ENCODE results near the gene PLEKHB2. TPM values are rescaled to one million over a fixed set of nuclear protein-coding genes. Genes with fewer than 3 reads are reported as not detected.

The PLEKHB2 gene
- total and polyA plus RNA-seq, 10 of the 15 experiments (the other 5 are each of a cell fraction or from before 2014, with no cell fraction given) = 12.3 to 55.6 (median 26.2) TPM

DNA sequence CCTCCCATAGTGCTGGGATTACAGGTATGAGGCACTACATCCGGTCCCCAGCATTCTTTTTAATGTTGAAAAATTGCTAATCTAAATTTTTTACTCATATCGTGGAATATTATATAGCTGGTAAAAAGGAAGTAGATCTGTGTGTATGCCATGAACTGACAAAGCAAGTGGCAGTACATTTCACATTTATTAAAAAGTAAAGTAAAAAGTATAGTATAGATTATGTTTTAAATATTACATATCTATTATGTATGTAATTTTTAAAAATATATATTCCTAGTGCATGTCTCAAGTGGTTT lies 25.1 kb downstream of the PLEKHB2 start:
- intact Hi-C loops (cut with micrococcal nuclease; ENCODE audit: unreplicated experiment) = no loop called here
- DNase-seq (ENCODE audit: low read depth, low spot score) (no peak), ATAC-seq (no peak), FAIRE-seq (no peak)
- no peak overlapping the region for H3K27ac ChIP-seq (ENCODE audit: control insufficient read depth, insufficient read depth)
- ChIA-PET RAD21 (ENCODE audit: unreplicated experiment) (interaction anchor here (1.3 kb wide), 1 partner anchor 37 kb away, joined by 4 read pairs; the partner anchor contains the start of gene FAM168B), SMC1A (ENCODE audit: uncharacterized antibody, unreplicated experiment) (no interaction called here), POLR2A (no interaction called here), CTCF (no interaction called here)
- no TSS peak for BruUV-seq (replicated peaks)
- H3K79me2 ChIP-seq (ENCODE audit: control insufficient read depth, insufficient read depth, low read length) = no peaks in the 10 kb centered on the region
- no peaks in the 10 kb centered on the region; the same call in 1 of the 2 replicates for H3K4me1 ChIP-seq (ENCODE audit: control insufficient read depth, insufficient read depth, low read length)
- no peak overlapping the region for H3K9ac ChIP-seq (ENCODE audit: control insufficient read depth, insufficient read depth, low read length)
- peaks cover 22 to 31% of the 10 kb centered on the region in 2 experiments for H3K36me3 ChIP-seq (ENCODE audit: control insufficient read depth in 2 of 2, insufficient read depth in 2 of 2, low read length in 1 of 2)
- WGBS (ENCODE audit: insufficient coverage, insufficient replicate concordance, low lambda C conversion rate, missing lambda C conversion rate) = 100% methylated on average over 2 of the region's 2 CpGs
- no peak overlapping the region for H3K4me2 ChIP-seq (ENCODE audit: control insufficient read depth, insufficient read depth)
- H3K9me3 ChIP-seq (replicated peaks; ENCODE audit: control insufficient read depth, insufficient read depth, low read length) = no peaks in the 10 kb centered on the region
- no peaks in the 10 kb centered on the region for H4K20me1 ChIP-seq (ENCODE audit: control insufficient read depth, insufficient read depth)
- TF ChIP-seq RBBP5 (conservative IDR thresholded peaks at IDR 0.05) (no peak), RELA (IDR thresholded peaks at IDR 0.05; ENCODE audit: borderline replicate concordance, partially characterized antibody) (no peak), FOS (IDR thresholded peaks at IDR 0.05; ENCODE audit: borderline replicate concordance, extremely low read depth, insufficient read length) (no peak), TARDBP (IDR thresholded peaks at IDR 0.05; ENCODE audit: borderline replicate concordance) (no peak), CHD2 (IDR thresholded peaks at IDR 0.05; ENCODE audit: borderline replicate concordance, low read depth, low read length) (no peak), NFIC (IDR thresholded peaks at IDR 0.05; ENCODE audit: low read depth, low read length) (no peak), JUND (IDR thresholded peaks at IDR 0.05; ENCODE audit: low read depth, low read length) (no peak), SUPT20H (IDR thresholded peaks at IDR 0.05; ENCODE audit: borderline replicate concordance, control insufficient read depth, low read depth, low read length) (no peak), MXI1 (IDR thresholded peaks at IDR 0.05; ENCODE audit: low read depth, low read length) (no peak)
- TF ChIP-seq, protein P1, sequence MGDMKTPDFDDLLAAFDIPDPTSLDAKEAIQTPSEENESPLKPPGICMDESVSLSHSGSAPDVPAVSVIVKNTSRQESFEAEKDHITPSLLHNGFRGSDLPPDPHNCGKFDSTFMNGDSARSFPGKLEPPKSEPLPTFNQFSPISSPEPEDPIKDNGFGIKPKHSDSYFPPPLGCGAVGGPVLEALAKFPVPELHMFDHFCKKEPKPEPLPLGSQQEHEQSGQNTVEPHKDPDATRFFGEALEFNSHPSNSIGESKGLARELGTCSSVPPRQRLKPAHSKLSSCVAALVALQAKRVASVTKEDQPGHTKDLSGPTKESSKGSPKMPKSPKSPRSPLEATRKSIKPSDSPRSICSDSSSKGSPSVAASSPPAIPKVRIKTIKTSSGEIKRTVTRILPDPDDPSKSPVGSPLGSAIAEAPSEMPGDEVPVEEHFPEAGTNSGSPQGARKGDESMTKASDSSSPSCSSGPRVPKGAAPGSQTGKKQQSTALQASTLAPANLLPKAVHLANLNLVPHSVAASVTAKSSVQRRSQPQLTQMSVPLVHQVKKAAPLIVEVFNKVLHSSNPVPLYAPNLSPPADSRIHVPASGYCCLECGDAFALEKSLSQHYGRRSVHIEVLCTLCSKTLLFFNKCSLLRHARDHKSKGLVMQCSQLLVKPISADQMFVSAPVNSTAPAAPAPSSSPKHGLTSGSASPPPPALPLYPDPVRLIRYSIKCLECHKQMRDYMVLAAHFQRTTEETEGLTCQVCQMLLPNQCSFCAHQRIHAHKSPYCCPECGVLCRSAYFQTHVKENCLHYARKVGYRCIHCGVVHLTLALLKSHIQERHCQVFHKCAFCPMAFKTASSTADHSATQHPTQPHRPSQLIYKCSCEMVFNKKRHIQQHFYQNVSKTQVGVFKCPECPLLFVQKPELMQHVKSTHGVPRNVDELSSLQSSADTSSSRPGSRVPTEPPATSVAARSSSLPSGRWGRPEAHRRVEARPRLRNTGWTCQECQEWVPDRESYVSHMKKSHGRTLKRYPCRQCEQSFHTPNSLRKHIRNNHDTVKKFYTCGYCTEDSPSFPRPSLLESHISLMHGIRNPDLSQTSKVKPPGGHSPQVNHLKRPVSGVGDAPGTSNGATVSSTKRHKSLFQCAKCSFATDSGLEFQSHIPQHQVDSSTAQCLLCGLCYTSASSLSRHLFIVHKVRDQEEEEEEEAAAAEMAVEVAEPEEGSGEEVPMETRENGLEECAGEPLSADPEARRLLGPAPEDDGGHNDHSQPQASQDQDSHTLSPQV (IDR thresholded peaks at IDR 0.05) = no peak
- TF ChIP-seq, protein P2, sequence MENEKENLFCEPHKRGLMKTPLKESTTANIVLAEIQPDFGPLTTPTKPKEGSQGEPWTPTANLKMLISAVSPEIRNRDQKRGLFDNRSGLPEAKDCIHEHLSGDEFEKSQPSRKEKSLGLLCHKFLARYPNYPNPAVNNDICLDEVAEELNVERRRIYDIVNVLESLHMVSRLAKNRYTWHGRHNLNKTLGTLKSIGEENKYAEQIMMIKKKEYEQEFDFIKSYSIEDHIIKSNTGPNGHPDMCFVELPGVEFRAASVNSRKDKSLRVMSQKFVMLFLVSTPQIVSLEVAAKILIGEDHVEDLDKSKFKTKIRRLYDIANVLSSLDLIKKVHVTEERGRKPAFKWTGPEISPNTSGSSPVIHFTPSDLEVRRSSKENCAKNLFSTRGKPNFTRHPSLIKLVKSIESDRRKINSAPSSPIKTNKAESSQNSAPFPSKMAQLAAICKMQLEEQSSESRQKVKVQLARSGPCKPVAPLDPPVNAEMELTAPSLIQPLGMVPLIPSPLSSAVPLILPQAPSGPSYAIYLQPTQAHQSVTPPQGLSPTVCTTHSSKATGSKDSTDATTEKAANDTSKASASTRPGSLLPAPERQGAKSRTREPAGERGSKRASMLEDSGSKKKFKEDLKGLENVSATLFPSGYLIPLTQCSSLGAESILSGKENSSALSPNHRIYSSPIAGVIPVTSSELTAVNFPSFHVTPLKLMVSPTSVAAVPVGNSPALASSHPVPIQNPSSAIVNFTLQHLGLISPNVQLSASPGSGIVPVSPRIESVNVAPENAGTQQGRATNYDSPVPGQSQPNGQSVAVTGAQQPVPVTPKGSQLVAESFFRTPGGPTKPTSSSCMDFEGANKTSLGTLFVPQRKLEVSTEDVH (IDR thresholded peaks at IDR 0.05; ENCODE audit: low read depth, partially characterized antibody) = no peak
- TF ChIP-seq, protein P3, sequence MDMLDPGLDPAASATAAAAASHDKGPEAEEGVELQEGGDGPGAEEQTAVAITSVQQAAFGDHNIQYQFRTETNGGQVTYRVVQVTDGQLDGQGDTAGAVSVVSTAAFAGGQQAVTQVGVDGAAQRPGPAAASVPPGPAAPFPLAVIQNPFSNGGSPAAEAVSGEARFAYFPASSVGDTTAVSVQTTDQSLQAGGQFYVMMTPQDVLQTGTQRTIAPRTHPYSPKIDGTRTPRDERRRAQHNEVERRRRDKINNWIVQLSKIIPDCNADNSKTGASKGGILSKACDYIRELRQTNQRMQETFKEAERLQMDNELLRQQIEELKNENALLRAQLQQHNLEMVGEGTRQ (IDR thresholded peaks at IDR 0.05; ENCODE audit: borderline replicate concordance, low read depth, low read length) = no peak
- H3K4me3 ChIP-seq = no peak overlapping the region
- H2AFZ ChIP-seq (ENCODE audit: control insufficient read depth, low read depth, low read length) = no peak overlapping the region
- in situ Hi-C loops (cut with MboI) = no loop called here
- H3K27me3 ChIP-seq (replicated peaks in 1 of 2; ENCODE audit: control insufficient read depth in 2 of 2, insufficient read depth in 2 of 2, low read length in 1 of 2) = no peaks in the 10 kb centered on the region

Data from GM12878 (cell line).